CD4-positive, alpha-beta T cell treated with Interleukin-12 subunit alpha and Interleukin-12 subunit beta, for 1 hour (primary cell): Measurements from ENCODE around the gene NDUFAF5.
"Not testable (repeated sequence)": the region's sequence is repeated elsewhere in the genome, so short reads cannot be mapped to it uniquely, and the experiment has no call there.

Experiments used
- DNase-seq: peaks from one replicate; pipeline ENCODE4 v3.0.0-alpha.2; 2020

Gene NDUFAF5, protein sequence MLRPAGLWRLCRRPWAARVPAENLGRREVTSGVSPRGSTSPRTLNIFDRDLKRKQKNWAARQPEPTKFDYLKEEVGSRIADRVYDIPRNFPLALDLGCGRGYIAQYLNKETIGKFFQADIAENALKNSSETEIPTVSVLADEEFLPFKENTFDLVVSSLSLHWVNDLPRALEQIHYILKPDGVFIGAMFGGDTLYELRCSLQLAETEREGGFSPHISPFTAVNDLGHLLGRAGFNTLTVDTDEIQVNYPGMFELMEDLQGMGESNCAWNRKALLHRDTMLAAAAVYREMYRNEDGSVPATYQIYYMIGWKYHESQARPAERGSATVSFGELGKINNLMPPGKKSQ

GRCh38 chr20:13784893-13785715, at the start of gene NDUFAF5, which contains the start of gene ESF1:
Gene NDUFAF5, plus strand, starts transcription at chr20:13785028. Its CDS starts 41 bp downstream, at chr20:13785069.
Gene ESF1, minus strand, starts transcription at chr20:13784919. Its CDS starts 1,779 bp downstream, at chr20:13783140.
- DNase-seq = peak; percentile 94

DNA sequence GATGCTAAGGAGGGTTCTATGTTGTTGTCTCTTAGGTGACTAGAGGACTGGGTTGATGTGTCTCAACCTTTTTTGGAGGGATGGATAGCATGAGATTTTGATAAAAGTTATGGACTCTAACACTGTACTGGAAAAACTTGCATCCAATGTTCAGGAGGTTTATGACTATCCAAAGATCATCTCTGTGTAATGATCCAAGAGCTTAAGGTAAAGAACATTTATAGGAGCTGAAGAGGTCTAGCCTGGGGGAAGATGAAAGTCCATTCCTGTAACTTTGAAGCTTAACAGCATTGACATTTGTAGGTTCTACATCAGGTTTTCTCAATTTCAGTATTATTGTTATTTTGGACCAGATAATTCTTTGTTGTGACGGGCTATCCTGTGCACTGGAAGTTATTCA, 49.0 kb upstream of the NDUFAF5 start:
- DNase-seq = no peak

DNA sequence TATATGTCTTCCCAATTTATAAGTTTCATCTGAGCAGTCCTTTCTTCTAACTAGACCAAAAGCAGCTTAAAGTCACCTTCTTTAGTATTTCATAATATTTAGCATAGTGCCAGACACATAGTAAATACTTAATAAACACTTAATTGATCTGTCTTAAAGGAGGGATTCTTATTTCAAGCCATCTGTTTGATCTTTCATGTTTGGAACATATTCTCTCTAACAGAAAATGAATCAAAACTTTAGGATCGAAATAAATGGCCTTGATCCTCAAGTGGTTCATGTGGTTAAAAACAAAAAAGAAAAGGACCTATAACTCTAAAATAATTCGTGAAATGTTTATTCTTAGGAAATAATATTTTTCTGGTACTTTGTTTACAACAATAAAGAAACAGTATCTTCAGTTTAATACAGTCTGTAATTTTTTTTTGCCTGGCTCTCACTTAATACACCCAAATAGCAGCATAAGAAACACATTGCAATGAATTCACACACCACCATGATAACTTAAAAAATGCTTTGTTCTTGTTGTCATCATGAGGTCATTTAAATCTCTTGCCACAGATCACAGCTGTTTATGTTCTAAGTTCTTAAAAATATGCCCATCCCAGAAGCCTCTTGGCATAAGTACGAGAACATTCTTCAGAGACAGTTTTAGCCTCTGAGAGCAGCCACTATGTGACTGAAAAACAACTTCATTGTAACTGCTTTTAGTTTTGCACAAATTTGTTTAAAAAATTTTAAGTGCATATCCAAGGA, 48.2 kb upstream of the NDUFAF5 start:
- DNase-seq = no peak

DNA sequence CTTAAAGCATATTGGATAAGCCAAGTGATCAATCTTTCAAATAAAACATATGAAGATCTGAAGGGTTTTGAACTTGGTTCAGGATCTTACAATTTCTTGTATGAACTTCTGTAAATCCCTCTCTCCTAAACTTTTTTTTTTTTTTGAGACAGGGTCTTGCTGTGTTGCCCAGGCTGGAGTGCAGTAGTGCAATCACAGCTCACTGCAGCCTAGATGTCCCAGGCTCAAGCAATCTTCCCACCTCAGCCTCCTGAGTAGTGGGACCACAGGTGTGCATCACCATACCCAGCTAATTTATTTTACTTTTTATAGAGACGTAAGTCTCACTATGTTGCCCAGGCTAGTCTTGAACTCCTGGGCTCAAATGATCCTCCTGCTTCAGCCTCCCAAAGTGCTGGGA, 46.6 kb upstream of the NDUFAF5 start:
- DNase-seq = not testable (repeated sequence)

DNA sequence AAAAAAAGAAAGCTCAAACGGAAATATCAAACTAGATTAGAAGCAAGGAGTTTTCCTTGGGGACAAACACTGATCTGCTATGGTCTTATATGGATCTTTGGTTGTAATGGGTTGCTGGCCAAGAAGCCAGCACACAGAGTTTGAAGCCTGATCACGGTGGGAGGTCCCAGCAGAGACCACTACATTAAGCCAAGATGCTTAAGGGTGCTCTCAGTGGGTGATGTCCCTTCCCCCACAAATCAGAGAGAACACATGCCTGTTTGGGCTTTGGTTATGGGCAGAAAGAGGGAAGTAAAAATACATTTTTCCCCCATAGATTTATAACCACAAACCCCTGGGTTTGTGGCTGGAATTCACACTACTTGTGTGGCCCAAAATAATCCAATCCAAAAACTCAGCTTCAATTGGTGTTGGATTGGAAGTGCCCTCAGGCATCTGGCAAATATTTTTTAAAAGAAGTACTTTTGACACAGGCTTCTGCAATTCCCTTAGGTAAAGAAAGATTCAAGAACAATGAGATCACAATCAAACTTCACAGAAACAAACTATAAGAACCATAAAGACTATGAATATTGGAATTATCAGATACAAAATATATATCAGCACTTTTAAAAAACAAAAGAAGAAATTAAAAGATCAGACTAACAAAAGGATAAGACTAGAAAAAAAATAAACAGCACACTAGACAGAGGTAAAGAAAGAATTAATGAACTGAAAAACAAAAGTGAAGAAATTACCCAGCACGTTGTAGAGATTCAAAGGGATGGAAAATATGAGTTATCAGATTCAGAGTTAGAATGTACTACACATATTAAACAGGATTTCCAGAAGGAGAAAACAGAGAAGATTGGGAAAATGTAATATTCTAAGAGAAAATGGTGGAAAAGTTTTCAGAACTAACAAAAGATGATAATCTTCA, 44.8 kb upstream of the NDUFAF5 start:
- DNase-seq = no peak

DNA sequence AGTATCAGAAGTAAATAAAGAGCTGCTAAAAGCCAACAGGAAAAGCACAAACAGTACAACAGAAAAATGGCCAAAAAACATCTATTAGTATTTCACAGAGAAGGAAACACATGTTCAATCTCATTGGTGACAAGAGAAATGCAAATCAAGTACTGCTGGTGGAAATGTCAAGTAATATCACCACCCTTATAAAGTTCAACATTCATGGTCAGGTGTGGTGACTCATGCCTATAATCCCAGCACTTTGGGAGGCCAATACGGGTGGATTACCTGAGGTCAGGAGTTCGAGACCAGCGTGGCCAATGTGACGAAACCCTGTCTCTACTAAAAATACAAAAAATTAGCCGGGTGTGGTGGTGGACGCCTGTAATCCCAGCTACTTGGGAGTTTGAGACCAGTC, 42.9 kb upstream of the NDUFAF5 start:
- DNase-seq = no peak

GRCh38 chr20:13744352-13744751, 40.5 kb upstream of the NDUFAF5 start:
- no peak for DNase-seq

GRCh38 chr20:13745784-13746183, 39.0 kb upstream of the NDUFAF5 start:
- DNase-seq = no peak

- no peak for DNase-seq
Observed at GRCh38 chr20:13749811-13750210, 35.0 kb upstream of the NDUFAF5 start.

GRCh38 chr20:13753436-13754036, 31.3 kb upstream of the NDUFAF5 start:
- DNase-seq = no peak

GRCh38 chr20:13755809-13756208, 29.0 kb upstream of the NDUFAF5 start:
- DNase-seq = no peak

DNA sequence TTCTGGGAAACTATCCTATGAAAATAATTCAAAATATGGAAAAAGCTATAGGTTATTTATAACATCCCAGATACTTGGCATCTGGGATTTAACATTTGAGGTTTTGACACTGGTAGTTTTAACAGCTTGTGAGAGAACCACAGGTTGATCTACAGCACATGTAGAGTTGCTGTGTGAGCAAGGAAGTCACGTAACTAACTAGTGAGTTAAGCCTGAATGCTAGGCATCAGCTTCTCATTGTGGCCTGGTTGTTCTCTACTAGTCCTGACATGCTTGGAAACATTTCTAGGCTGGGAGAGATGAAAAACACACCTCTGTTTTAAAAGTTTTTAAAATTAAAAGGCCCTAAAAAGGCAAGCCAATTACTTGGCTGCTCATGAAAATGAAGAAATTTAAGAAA, 28.3 kb upstream of the NDUFAF5 start:
- DNase-seq = no peak

GRCh38 chr20:13758884-13759283, 25.9 kb upstream of the NDUFAF5 start:
- no peak for DNase-seq

DNA sequence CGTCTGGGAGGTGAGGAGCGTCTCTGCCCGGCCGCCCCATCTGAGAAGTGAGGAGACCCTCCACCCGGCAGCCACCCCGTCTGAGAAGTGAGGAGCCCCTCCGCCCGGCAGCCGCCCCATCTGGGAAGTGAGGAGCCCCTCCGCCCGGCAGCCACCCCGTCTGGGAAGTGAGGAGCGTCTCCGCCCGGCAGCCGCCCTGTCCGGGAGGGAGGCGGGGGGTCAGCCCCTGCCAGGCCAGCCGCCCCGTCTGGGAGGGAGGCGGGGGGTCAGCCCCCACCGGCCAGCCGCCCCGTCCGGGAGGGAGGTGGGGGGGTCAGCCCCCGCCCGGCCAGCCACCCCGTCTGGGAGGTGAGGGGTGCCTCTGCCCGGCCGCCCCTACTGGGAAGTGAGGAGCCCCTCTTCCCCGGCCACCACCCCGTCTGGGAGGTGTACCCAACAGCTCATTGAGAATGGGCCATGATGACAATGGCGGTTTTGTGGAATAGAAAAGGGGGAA, 24.3 kb upstream of the NDUFAF5 start:
- DNase-seq = not testable (repeated sequence)

DNA sequence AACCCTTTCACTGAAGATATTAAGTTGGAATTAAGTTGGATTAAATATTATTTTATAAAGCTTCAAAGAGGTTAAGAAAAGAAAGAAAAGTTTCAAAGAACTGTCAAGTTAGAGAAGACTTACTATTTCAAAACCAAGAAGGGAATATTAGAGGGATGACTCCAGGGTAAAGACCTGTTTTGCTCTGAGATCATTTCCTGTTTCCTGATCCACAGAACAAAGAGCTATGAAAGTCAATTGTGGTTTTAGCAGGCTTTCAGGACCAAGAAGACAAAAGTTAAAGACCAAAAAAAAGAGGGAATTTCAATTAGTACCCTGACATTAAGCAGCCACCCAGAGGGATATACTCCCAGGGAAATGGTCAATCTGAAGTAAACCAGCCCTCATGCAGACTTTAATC, 19.5 kb upstream of the NDUFAF5 start:
- no peak for DNase-seq

DNA sequence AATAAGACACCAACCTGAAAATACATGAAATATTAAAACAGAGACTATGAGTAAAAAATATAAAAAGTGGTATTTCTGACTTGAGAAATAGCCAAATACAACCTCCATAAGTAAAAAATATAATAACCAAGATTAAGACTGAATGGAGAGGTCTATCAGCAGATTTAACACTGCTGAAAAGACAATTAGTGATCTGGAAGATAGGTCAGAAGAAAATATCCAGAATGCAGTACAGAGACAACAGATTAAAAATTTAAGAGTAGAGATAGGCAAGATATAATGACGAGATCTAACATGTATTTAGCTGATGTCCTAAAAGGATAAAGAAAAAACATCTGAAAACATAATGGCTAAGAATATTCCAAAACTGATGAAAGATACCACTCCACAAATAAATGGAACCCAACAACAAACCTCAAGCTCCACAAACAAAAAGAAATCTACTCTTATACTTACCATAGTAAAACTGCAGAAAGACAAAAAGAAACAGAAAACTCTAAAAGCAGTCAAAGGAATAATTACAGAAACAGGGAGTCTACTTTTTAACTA, 18.9 kb upstream of the NDUFAF5 start:
- no peak for DNase-seq

- no peak for DNase-seq
Observed at GRCh38 chr20:13770141-13770540, 14.7 kb upstream of the NDUFAF5 start.

- peak; percentile 16 for DNase-seq
Observed at GRCh38 chr20:13771853-13772453, 12.9 kb upstream of the NDUFAF5 start.

DNA sequence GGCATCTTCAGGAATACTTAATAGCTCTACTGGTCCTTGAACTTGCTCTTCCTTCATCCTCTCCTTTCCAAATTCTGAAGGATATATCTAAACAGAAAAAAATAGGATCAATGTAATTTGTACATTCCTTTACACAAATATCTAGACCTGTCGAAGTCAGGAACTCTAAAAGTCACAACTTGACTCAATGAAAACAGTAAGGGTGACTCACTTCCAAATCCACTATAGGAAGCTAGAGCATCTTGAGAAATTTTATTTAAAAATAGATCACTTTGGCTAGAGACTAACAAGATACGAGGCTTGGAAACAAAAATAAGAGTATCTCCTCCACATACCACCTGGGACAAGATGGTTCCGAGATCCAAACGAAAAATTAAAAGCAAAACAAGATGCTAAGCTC, 12.3 kb upstream of the NDUFAF5 start:
- no peak for DNase-seq

DNA sequence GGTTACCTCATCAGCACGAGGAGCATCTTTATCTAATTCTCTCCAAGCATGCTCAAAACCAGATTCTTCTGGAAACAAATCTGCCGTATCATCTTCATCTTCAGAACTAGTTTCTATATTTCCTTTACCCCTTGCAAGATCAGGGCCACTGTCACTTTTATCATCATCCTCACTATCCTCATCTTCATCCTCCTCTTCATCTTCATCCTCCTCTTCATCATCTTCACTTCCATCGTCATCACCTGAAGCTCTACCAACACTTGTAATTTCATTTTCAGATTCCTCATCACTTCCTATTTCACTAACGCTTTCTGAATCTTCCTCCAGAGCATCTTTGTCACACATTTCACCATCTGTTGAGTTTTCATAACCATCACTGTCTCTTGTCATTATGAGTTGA, 9.0 kb upstream of the NDUFAF5 start:
- DNase-seq = no peak

DNA sequence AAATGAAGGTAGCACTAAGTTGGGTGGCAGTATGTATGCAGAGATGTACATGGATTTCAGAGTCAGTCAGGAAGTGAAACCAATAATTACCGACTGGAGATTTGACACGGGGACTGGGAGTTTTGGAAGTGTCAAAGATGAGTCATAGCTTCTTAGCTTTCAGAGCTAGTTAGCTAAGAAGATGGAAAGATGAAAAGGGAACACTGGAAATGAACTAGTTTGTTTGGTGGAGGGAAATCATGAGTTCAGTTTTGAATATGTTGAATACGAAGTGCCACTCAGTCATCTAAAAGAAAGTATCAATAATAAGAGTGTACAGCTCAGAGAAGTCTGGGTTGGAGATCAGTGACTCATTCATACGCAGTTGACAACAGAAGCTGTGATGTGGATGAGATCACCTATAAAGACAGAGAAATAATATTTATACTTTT, 7.6 kb upstream of the NDUFAF5 start:
- DNase-seq = no peak
